Lower leg skin (tissue), 4 donors: ENCODE results near the gene NAA35. TPM values are rescaled to one million over a fixed set of nuclear protein-coding genes. Genes with fewer than 3 reads are reported as not detected.
"Not testable (repeated sequence)": the region's sequence is repeated elsewhere in the genome, so short reads cannot be mapped to it uniquely, and the experiment has no call there.

Experiments used
- DNase-seq, 2 donors: peaks; one replicate each; pipeline ENCODE4 v3.0.0-alpha.2; 2019; ENCODE audit warnings: low spot score in 2 of 2
- H3K4me3 ChIP-seq: fragments of 200-600 bp; sonication (generic); 2 replicates; pipeline ENCODE4 v1.5.1; 2017; ENCODE audit warnings: mild to moderate bottlenecking, low read depth; ENCODE audit not compliant: poor library complexity, severe bottlenecking
- CTCF ChIP-seq, 3 donors: fragments of 450-650 bp; IDR thresholded peaks; one replicate each; pipeline ENCODE4 v1.5.1; 2016; ENCODE audit warnings: antibody characterized with exemption in 3 of 3, mild to moderate bottlenecking in 3 of 3, moderate library complexity in 2 of 3
- POLR2A ChIP-seq, 2 donors: fragments of 450-650 bp; IDR thresholded peaks; one replicate each; pipeline ENCODE4 v1.6.1; 2016 to 2017; ENCODE audit warnings: antibody characterized with exemption in 2 of 2, mild to moderate bottlenecking in 1 of 2, moderate library complexity in 1 of 2
- WGBS, 2 donors: methylation state at CpG; one replicate each; pipeline ENCODE4 v1.1.5; 2018; 5-methylcytosine and 5-hydroxymethylcytosine counted together
- intact Hi-C: fragments of 100-400 bp; cut with DNase I; formaldehyde crosslinking; loops from one replicate; pipeline ENCODE4 v1.15.0; 2023; ENCODE audit warnings: low total_unique reads
- total RNA-seq, 4 donors: library from RNA; depleted of rRNA; stranded (reverse); fragments of >200 nt; gene quantifications; one replicate each; pipeline ENCODE4 v1.1.0, GENCODE V29; 2016

The NAA35 gene
- total RNA-seq, 4 donors from 2014 or later, result 11.4 to 15.2 (median 12.3) TPM

- peak in 1 of 2 donors; percentile 72 for DNase-seq
- 75 to 84% methylated on average over 8 of the region's 8 CpGs for WGBS, 2 donors
- no peak overlapping the region for H3K4me3 ChIP-seq
- TF ChIP-seq POLR2A (IDR thresholded peaks at IDR 0.05) (no peak), CTCF (IDR thresholded peaks at IDR 0.05) (no peak)
- intact Hi-C loops, result no loop called here
These were observed 106.0 kb downstream of the NAA35 start for GRCh38 chr9:86046930-86047341.

GRCh38 chr9:86047361-86047760, 106.4 kb downstream of the NAA35 start:
- intact Hi-C loops, result no loop called here

GRCh38 chr9:86048018-86048742, 107.2 kb downstream of the NAA35 start:
- H3K4me3 ChIP-seq, DNase-seq, intact Hi-C loops: not testable (repeated sequence)
- WGBS, 2 donors, result 91 to 94% methylated on average over 7 of the region's 7 CpGs

More at GRCh38 chr9:86047361-86047760, 106.4 kb downstream of the NAA35 start:
- peak in 1 of 2 donors; percentile 53 for DNase-seq
- no peak overlapping the region for H3K4me3 ChIP-seq
- WGBS, 2 donors, result 93 to 96% methylated on average over 13 of the region's 13 CpGs
- TF ChIP-seq CTCF (IDR thresholded peaks at IDR 0.05) (no peak), POLR2A (IDR thresholded peaks at IDR 0.05) (no peak)

GRCh38 chr9:86052556-86053468, 111.9 kb downstream of the NAA35 start:
- no peak for TF ChIP-seq POLR2A (IDR thresholded peaks at IDR 0.05)
- no peak for TF ChIP-seq CTCF (IDR thresholded peaks at IDR 0.05)
- 80 to 91% methylated on average over 21 of the region's 21 CpGs for WGBS, 2 donors
- H3K4me3 ChIP-seq, result no peak overlapping the region
- DNase-seq, result peak in 1 of 2 donors; percentile 63
- intact Hi-C loops, result no loop called here

GRCh38 chr9:86054695-86055094, 113.7 kb downstream of the NAA35 start:
- intact Hi-C loops, result no loop called here
- no peak for DNase-seq
- 69 to 83% methylated on average over 3 of the region's 3 CpGs for WGBS, 2 donors
- TF ChIP-seq POLR2A (IDR thresholded peaks at IDR 0.05) (no peak), CTCF (IDR thresholded peaks at IDR 0.05) (no peak)
- H3K4me3 ChIP-seq, result no peak overlapping the region

GRCh38 chr9:86057491-86057890, 116.5 kb downstream of the NAA35 start:
- peak in 1 of 2 donors; percentile 32 for DNase-seq
- 91 to 92% methylated on average over 9 to 12 of the region's 13 CpGs for WGBS, 2 donors
- intact Hi-C loops, result no loop called here
- no peak overlapping the region for H3K4me3 ChIP-seq
- TF ChIP-seq POLR2A (IDR thresholded peaks at IDR 0.05), result no peak
- TF ChIP-seq CTCF (IDR thresholded peaks at IDR 0.05), result no peak
